Neutrophil (primary cell): ENCODE measurements around the gene PCYT1A.
A peak's percentile ranks its signal among the peaks of the same experiment; 100 is the strongest.

Source experiments
- H3K27ac ChIP-seq: fragments of 200-600 bp; sonication (generic); 2 replicates; pipeline ENCODE4 v1.5.1; 2016; ENCODE audit warnings: mild to moderate bottlenecking, moderate library complexity
- H3K27me3 ChIP-seq: fragments of 200-600 bp; sonication (generic); 2 replicates; pipeline ENCODE4 v1.6.0; 2016; ENCODE audit warnings: mild to moderate bottlenecking
- H3K36me3 ChIP-seq: fragments of 200-600 bp; sonication (generic); 2 replicates; pipeline ENCODE4 v1.5.1; 2017
- H3K4me1 ChIP-seq, 2 experiments: fragments of 200-600 bp in 1 of 2; sonication (generic) in 1 of 2; 1 replicate in 1 of 2; 2 replicates in 1 of 2; pipeline versions ENCODE4 v1.5.1 to v1.6.1; 2013 to 2016; ENCODE audit warnings: low read depth in 1 of 2, low read length in 1 of 2, mild to moderate bottlenecking in 1 of 2, moderate library complexity in 1 of 2; ENCODE audit not compliant: control insufficient read depth in 1 of 2, insufficient read depth in 1 of 2
- H3K4me3 ChIP-seq, 2 experiments: fragments of 200-600 bp in 1 of 2; sonication (generic) in 1 of 2; 1 replicate in 1 of 2; 2 replicates in 1 of 2; pipeline ENCODE4 v1.5.1; 2013 to 2016; ENCODE audit warnings: low read depth in 1 of 2, low read length in 1 of 2, mild to moderate bottlenecking in 1 of 2, moderate library complexity in 1 of 2
- H3K9me3 ChIP-seq: fragments of 200-600 bp; sonication (generic); 2 replicates; pipeline ENCODE4 v1.5.1; 2016
- TF ChIP-seq, protein P1 (sequence below): fragments of 200-600 bp; sonication (generic); IDR thresholded peaks from 2 replicates; pipeline ENCODE4 v1.5.1; 2016; ENCODE audit warnings: antibody characterized with exemption

The PCYT1A gene

DNA sequence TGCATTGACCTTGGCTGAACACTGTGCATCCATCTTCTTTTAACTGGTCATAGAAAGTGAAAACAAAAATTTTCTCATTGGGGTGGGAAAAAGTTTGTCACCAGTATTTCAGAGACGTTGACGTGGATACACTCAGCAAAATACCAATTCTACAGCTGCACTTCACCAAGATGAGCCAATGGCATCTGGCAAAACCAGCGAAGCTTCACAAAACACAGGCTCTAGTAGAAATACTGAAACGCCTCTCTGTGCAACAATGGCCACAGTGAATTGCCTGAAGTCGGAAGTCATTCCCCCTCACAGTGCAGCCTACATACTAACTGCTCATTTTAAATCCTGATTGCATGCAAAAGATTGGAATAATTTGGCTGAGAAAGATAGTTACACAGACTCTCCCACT, 17.0 kb downstream of the PCYT1A start:
- peaks cover 69% of the 10 kb centered on the region for H3K36me3 ChIP-seq
- TF ChIP-seq, protein P1, sequence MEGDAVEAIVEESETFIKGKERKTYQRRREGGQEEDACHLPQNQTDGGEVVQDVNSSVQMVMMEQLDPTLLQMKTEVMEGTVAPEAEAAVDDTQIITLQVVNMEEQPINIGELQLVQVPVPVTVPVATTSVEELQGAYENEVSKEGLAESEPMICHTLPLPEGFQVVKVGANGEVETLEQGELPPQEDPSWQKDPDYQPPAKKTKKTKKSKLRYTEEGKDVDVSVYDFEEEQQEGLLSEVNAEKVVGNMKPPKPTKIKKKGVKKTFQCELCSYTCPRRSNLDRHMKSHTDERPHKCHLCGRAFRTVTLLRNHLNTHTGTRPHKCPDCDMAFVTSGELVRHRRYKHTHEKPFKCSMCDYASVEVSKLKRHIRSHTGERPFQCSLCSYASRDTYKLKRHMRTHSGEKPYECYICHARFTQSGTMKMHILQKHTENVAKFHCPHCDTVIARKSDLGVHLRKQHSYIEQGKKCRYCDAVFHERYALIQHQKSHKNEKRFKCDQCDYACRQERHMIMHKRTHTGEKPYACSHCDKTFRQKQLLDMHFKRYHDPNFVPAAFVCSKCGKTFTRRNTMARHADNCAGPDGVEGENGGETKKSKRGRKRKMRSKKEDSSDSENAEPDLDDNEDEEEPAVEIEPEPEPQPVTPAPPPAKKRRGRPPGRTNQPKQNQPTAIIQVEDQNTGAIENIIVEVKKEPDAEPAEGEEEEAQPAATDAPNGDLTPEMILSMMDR: no peak
- H3K27me3 ChIP-seq: no peaks in the 10 kb centered on the region
- no peak overlapping the region for H3K4me3 ChIP-seq
- no peaks in the 10 kb centered on the region for H3K9me3 ChIP-seq
- no peak overlapping the region for H3K27ac ChIP-seq
- H3K4me1 ChIP-seq: no peaks in the 10 kb centered on the region

DNA sequence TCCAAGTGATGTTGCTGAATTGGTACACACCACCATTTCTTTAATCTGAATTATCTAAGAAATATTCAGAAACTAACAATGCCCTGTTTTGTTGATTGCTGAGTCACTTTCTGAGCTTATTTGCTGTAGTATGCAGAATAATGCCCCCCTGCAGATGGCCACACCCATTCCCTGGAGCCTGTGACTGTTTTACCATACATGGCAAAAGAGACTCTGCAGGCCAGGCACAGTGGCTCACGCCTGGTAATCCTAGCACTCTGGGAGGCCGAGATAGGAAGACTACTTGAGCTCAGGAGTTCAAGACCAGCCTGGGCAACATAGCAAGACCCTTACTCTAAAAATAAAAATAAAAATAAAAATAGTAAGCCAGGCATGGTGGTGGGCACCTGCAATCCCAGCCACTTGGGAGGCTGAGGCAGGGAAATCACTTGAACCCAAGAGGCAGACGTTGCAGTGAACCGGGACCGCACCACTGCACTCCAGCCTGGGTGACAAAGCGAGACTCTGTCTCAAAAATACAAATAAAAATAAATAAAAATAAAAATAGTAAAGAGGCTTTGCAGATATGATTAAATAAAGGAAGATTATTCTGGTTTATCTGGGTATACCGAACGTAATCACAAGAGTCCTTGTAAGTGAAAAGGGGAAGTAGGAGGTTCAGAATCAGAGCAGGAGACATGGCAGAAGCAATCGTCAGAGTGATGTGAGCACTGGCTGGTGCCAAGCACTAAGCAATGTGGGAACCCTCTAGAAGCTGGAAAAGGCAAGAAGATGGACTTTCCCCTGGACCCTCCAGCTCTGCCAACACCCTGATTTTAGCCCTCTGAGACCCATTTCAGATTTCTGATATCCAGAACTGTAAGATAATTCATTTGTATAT, 19.0 kb downstream of the PCYT1A start:
- TF ChIP-seq, protein P1: no peak
- peaks cover 78% of the 10 kb centered on the region for H3K36me3 ChIP-seq

DNA sequence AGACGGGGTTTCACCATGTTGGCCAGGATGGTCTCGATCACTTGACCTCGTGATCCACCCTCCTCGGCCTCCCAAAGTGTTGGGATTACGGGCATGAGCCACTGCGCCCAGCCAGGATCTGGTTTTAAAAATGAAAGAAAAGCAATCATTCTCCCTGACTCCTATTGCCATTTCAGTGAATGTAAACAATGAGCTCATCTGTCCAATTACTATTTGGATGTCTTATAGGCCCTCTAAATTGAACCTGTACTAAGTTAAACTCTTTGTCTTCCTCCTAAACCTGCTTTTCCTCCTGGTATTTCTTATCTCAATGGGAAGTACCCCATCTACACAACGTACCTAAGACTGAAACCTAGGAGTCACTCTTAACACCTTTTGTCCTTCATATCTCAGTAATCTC, 23.7 kb downstream of the PCYT1A start:
- no peaks in the 10 kb centered on the region for H3K4me1 ChIP-seq
- TF ChIP-seq, protein P1: no peak
- no peaks in the 10 kb centered on the region for H3K27me3 ChIP-seq
- H3K36me3 ChIP-seq: peaks cover 65% of the 10 kb centered on the region
- H3K4me3 ChIP-seq: no peak overlapping the region
- H3K9me3 ChIP-seq: no peaks in the 10 kb centered on the region
- no peak overlapping the region for H3K27ac ChIP-seq

More for the DNA sequence above, 19.0 kb downstream of the PCYT1A start:
- Histone ChIP-seq H3K27me3 (no peaks in the 10 kb centered on the region), H3K4me3 (no peak overlapping the region), H3K9me3 (no peaks in the 10 kb centered on the region), H3K27ac (peak overlapping the region; percentile 28), H3K4me1 (no peaks in the 10 kb centered on the region)

DNA sequence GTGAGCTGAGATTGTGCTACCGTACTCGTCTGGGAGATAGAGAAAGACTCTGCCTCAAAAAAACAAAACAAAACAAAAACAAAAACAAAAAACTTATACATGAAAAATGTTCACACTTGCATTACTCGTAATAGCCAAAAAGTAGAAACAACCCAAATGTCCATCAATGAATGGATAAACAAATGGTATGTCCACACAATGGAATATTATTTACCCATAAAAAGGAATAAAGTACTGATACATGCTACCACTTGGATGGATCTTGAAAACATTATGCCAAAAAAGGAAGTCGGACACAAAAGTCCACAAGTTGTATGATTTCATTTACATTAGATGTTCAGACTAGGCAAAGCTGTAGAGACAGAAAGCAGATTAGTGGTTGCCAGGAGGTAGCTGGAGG, 26.7 kb downstream of the PCYT1A start:
- Histone ChIP-seq H3K4me1 (no peaks in the 10 kb centered on the region), H3K36me3 (peaks cover 60% of the 10 kb centered on the region), H3K27ac (no peak overlapping the region), H3K27me3 (no peaks in the 10 kb centered on the region), H3K9me3 (no peaks in the 10 kb centered on the region), H3K4me3 (no peak overlapping the region)
- TF ChIP-seq, protein P1: no peak

DNA sequence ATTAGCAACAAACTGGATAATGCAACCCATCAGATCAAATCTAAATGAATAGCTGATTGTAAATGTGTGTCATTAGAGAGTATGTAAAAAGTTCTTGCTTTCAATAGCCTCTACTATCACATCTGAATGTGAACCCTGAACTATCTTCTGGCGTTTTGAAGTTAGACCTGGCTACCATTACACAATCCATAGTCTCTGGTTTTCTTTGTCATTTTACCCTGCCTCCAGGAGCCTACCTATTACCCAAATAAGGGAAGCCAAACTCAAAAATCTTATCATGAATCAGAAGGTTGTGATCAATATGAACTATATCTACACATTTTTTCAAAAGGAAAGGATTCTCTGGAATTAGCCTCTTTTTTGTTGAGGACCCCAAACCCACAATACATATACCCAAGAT, 31.8 kb downstream of the PCYT1A start:
- H3K9me3 ChIP-seq: no peaks in the 10 kb centered on the region
- H3K27me3 ChIP-seq: no peaks in the 10 kb centered on the region
- H3K4me1 ChIP-seq: peaks cover 4 to 5% of the 10 kb centered on the region in 2 experiments
- no peak overlapping the region for H3K27ac ChIP-seq
- no peak overlapping the region for H3K4me3 ChIP-seq
- TF ChIP-seq, protein P1: no peak
- H3K36me3 ChIP-seq: peaks cover 55% of the 10 kb centered on the region
